ENCODE results near the gene CIDEC.

GRCh38 chr3:9911863-9912262 is 31.8 kb upstream of the CIDEC start:
- TF ChIP-seq POLR2AphosphoS5 (IDR thresholded peaks at IDR 0.05; ENCODE audit: borderline replicate concordance, low read depth, low read length) (no peak), EZH2 (IDR thresholded peaks at IDR 0.05) (no peak), FOXP2 (optimal IDR thresholded peaks at IDR 0.05; ENCODE audit: control extremely low read depth, extremely low read length, insufficient read depth) (no peak)
